Measurements from ENCODE around the gene ACIN1. TPM values are rescaled to one million over a fixed set of nuclear protein-coding genes. Genes with fewer than 3 reads are reported as not detected.

The ACIN1 gene
- total and polyA plus RNA-seq, 2 of the 13 experiments (the other 11 are each of a cell fraction or from before 2014, with no cell fraction given) = 165 to 183 TPM

DNA sequence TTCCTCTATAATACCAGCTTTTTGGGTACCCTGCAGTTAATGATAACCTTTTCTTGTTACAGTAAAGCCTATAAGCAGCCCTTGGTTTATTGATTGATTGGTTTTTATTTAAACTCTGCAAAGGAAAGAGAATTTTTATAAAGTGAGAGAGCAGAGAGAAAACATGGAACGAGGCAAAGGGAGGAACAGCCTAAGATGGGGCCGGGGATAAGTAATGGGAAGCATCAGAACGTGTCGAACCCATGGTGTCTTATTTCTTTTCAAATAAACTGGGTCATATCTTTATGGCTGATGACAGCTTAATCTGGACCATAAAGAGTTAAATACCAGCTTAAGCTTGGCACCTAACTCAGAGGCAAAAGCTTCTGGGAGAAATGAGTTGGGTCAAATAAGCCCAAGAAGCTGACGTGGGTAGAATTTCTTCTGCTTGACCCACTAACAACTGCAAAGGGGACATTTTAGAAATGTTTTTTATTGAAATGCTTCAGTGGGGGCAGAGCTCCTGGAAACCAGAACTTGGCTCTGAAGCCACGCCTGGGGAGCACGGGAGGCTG, 73.0 kb downstream of the ACIN1 start (continued):
- TF ChIP-seq SSRP1 (CRISPR knock-in tag; IDR thresholded peaks at IDR 0.05) = 0 out of 2 replicates have a peak, but pooled peaks have one; percentile 53
- TF ChIP-seq MXD4 (CRISPR knock-in tag; IDR thresholded peaks at IDR 0.05) = no peak
- TF ChIP-seq ZNF788 (CRISPR knock-in tag; IDR thresholded peaks at IDR 0.05; ENCODE audit: borderline replicate concordance) = no peak
- TF ChIP-seq NFIC (IDR thresholded peaks at IDR 0.05; ENCODE audit: low read length) = no peak
- TF ChIP-seq ZNF83 (CRISPR knock-in tag; IDR thresholded peaks at IDR 0.05; ENCODE audit: borderline replicate concordance) = no peak
- TF ChIP-seq ZNF674 (CRISPR knock-in tag; IDR thresholded peaks at IDR 0.05; ENCODE audit: low read depth) = no peak
- no peak for TF ChIP-seq SCMH1 (CRISPR knock-in tag; IDR thresholded peaks at IDR 0.05; ENCODE audit: borderline replicate concordance)
- TF ChIP-seq ARID2 (CRISPR knock-in tag; IDR thresholded peaks at IDR 0.05; ENCODE audit: borderline replicate concordance) = no peak
- TF ChIP-seq, protein P1, sequence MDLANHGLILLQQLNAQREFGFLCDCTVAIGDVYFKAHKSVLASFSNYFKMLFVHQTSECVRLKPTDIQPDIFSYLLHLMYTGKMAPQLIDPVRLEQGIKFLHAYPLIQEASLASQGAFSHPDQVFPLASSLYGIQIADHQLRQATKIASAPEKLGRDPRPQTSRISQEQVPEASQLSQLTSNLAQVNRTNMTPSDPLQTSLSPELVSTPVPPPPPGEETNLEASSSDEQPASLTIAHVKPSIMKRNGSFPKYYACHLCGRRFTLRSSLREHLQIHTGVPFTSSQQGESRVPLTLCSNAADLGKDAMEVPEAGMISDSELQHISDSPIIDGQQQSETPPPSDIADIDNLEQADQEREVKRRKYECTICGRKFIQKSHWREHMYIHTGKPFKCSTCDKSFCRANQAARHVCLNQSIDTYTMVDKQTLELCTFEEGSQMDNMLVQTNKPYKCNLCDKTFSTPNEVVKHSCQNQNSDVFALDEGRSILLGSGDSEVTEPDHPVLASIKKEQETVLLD (CRISPR knock-in tag; IDR thresholded peaks at IDR 0.05; ENCODE audit: low read depth) = no peak
- TF ChIP-seq RBM22 (optimal IDR thresholded peaks at IDR 0.05; ENCODE audit: low read length) = peak; percentile 82
- no peak for TF ChIP-seq ZFP36L1 (CRISPR knock-in tag; IDR thresholded peaks at IDR 0.05)
- TF ChIP-seq NONO (IDR thresholded peaks at IDR 0.05) = no peak
- TF ChIP-seq NONO (CRISPR knock-in tag; conservative IDR thresholded peaks at IDR 0.05) = no peak
- no peak for TF ChIP-seq TOE1 (CRISPR knock-in tag; IDR thresholded peaks at IDR 0.05)
- TF ChIP-seq TEAD3 (CRISPR knock-in tag; optimal IDR thresholded peaks at IDR 0.05; ENCODE audit: borderline replicate concordance) = no peak
- TF ChIP-seq RFX5 (IDR thresholded peaks at IDR 0.05; ENCODE audit: low read depth, low read length) = no peak
- no peak for TF ChIP-seq SIX1 (CRISPR knock-in tag; IDR thresholded peaks at IDR 0.05; ENCODE audit: borderline replicate concordance)
- TF ChIP-seq, protein P2, sequence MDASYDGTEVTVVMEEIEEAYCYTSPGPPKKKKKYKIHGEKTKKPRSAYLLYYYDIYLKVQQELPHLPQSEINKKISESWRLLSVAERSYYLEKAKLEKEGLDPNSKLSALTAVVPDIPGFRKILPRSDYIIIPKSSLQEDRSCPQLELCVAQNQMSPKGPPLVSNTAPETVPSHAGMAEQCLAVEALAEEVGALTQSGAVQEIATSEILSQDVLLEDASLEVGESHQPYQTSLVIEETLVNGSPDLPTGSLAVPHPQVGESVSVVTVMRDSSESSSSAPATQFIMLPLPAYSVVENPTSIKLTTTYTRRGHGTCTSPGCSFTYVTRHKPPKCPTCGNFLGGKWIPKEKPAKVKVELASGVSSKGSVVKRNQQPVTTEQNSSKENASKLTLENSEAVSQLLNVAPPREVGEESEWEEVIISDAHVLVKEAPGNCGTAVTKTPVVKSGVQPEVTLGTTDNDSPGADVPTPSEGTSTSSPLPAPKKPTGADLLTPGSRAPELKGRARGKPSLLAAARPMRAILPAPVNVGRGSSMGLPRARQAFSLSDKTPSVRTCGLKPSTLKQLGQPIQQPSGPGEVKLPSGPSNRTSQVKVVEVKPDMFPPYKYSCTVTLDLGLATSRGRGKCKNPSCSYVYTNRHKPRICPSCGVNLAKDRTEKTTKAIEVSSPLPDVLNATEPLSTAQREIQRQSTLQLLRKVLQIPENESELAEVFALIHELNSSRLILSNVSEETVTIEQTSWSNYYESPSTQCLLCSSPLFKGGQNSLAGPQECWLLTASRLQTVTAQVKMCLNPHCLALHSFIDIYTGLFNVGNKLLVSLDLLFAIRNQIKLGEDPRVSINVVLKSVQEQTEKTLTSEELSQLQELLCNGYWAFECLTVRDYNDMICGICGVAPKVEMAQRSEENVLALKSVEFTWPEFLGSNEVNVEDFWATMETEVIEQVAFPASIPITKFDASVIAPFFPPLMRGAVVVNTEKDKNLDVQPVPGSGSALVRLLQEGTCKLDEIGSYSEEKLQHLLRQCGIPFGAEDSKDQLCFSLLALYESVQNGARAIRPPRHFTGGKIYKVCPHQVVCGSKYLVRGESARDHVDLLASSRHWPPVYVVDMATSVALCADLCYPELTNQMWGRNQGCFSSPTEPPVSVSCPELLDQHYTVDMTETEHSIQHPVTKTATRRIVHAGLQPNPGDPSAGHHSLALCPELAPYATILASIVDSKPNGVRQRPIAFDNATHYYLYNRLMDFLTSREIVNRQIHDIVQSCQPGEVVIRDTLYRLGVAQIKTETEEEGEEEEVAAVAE (CRISPR knock-in tag; IDR thresholded peaks at IDR 0.05; ENCODE audit: borderline replicate concordance) = no peak
- TF ChIP-seq TCF7L2 (IDR thresholded peaks at IDR 0.05; ENCODE audit: low read depth, low read length) = 0 out of 2 replicates have a peak, but pooled peaks have one; percentile 12
- TF ChIP-seq, protein P3, sequence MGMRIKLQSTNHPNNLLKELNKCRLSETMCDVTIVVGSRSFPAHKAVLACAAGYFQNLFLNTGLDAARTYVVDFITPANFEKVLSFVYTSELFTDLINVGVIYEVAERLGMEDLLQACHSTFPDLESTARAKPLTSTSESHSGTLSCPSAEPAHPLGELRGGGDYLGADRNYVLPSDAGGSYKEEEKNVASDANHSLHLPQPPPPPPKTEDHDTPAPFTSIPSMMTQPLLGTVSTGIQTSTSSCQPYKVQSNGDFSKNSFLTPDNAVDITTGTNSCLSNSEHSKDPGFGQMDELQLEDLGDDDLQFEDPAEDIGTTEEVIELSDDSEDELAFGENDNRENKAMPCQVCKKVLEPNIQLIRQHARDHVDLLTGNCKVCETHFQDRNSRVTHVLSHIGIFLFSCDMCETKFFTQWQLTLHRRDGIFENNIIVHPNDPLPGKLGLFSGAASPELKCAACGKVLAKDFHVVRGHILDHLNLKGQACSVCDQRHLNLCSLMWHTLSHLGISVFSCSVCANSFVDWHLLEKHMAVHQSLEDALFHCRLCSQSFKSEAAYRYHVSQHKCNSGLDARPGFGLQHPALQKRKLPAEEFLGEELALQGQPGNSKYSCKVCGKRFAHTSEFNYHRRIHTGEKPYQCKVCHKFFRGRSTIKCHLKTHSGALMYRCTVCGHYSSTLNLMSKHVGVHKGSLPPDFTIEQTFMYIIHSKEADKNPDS (CRISPR knock-in tag; IDR thresholded peaks at IDR 0.05) = 0 out of 2 replicates have a peak, but pooled peaks have one; percentile 20
- TF ChIP-seq BORCS8-MEF2B (CRISPR knock-in tag; IDR thresholded peaks at IDR 0.05) = no peak
- TF ChIP-seq RORA (CRISPR knock-in tag; IDR thresholded peaks at IDR 0.05) = no peak

All from HepG2 (cell line).